OCI-LY1 (cell line): ENCODE data around the gene GLIPR1L2.

Experiments
- H2AFZ ChIP-seq: fragments of 200-600 bp; sonication (generic), shearing (Covaris generic); 2 replicates; pipeline ENCODE4 v1.6.0; 2014; ENCODE audit warnings: antibody characterized with exemption, mild to moderate bottlenecking, low read length
- H3F3A ChIP-seq: fragments of 200-600 bp; sonication (generic), shearing (Covaris generic); 2 replicates; pipeline ENCODE4 v1.6.0; 2014; ENCODE audit warnings: mild to moderate bottlenecking, antibody characterized with exemption, low read length, moderate library complexity; ENCODE audit not compliant: insufficient read depth
- H3K27ac ChIP-seq: fragments of 200-600 bp; sonication (generic); 2 replicates; pipeline ENCODE4 v1.5.1; 2014; ENCODE audit warnings: low read length, mixed run types, mild to moderate bottlenecking, low read depth; ENCODE audit not compliant: poor library complexity, severe bottlenecking
- H3K27me3 ChIP-seq: fragments of 200-600 bp; sonication (generic); 2 replicates; pipeline ENCODE4 v1.6.0; 2014; ENCODE audit warnings: antibody characterized with exemption, mild to moderate bottlenecking, low read length, moderate library complexity; ENCODE audit not compliant: insufficient read depth
- H3K36me3 ChIP-seq: fragments of 200-600 bp; sonication (generic); 2 replicates; pipeline ENCODE4 v1.6.1; 2014; ENCODE audit warnings: mild to moderate bottlenecking, antibody characterized with exemption, low read length, moderate library complexity, mixed read lengths; ENCODE audit not compliant: insufficient read depth
- H3K4me1 ChIP-seq: fragments of 200-600 bp; sonication (generic); 2 replicates; pipeline ENCODE4 v1.5.1; 2014; ENCODE audit warnings: mild to moderate bottlenecking, low read length, moderate library complexity; ENCODE audit not compliant: insufficient read depth, severe bottlenecking
- H3K4me2 ChIP-seq: fragments of 200-600 bp; sonication (generic), shearing (Covaris generic); 2 replicates; pipeline ENCODE4 v1.6.1; 2014; ENCODE audit warnings: low read length
- H3K4me3 ChIP-seq: fragments of 200-600 bp; sonication (generic); 2 replicates; pipeline ENCODE4 v1.5.1; 2014; ENCODE audit warnings: low read length, low read depth, mild to moderate bottlenecking, mixed read lengths; ENCODE audit not compliant: poor library complexity, severe bottlenecking
- H3K79me2 ChIP-seq: fragments of 200-600 bp; shearing (Covaris generic); 2 replicates; pipeline ENCODE4 v1.6.1; 2016; ENCODE audit warnings: mixed run types, low read length, mixed read lengths; ENCODE audit not compliant: insufficient read depth
- H3K9ac ChIP-seq: fragments of 200-600 bp; sonication (generic), shearing (Covaris generic); 2 replicates; pipeline ENCODE4 v1.6.1; 2014; ENCODE audit warnings: mild to moderate bottlenecking, low read length, mixed read lengths
- H3K9me2 ChIP-seq: fragments of 200-600 bp; sonication (generic), shearing (Covaris generic); 2 replicates; pipeline ENCODE4 v1.6.1; 2014; ENCODE audit warnings: low read depth, mild to moderate bottlenecking, low read length, mixed read lengths
- H3K9me3 ChIP-seq: fragments of 200-600 bp; shearing (Covaris generic); 2 replicates; pipeline ENCODE4 v1.6.1; 2014; ENCODE audit warnings: low read length, mixed read lengths
- H4K20me1 ChIP-seq: fragments of 200-600 bp; sonication (generic), shearing (Covaris generic); 2 replicates; pipeline ENCODE4 v1.6.0; 2016; ENCODE audit warnings: mild to moderate bottlenecking, low read length; ENCODE audit not compliant: insufficient read depth
- CTCF ChIP-seq: fragments of 200-600 bp; sonication (generic), shearing (Covaris generic); IDR thresholded peaks from 2 replicates; pipeline ENCODE4 v1.5.1; 2017; ENCODE audit warnings: mild to moderate bottlenecking, antibody characterized with exemption, low read length, moderate library complexity, mixed read lengths
- EZH2 ChIP-seq: fragments of 200-600 bp; sonication (generic), shearing (Covaris generic); IDR thresholded peaks from 2 replicates; pipeline ENCODE4 v1.8.0; 2017; ENCODE audit warnings: borderline replicate concordance, mixed run types, mild to moderate bottlenecking, antibody characterized with exemption, low read length, moderate library complexity, mixed read lengths

Gene GLIPR1L2

GRCh38 chr12:75414671-75415070, 23.8 kb downstream of the GLIPR1L2 start:
- H3F3A ChIP-seq, result no peaks in the 10 kb centered on the region
- no peaks in the 10 kb centered on the region for H3K36me3 ChIP-seq
- no peaks in the 10 kb centered on the region for H4K20me1 ChIP-seq
- no peak for TF ChIP-seq CTCF
- TF ChIP-seq EZH2, result no peak
- H3K4me1 ChIP-seq, result no peaks in the 10 kb centered on the region
- H3K9me3 ChIP-seq, result no peaks in the 10 kb centered on the region
- H3K4me2 ChIP-seq, result no peak overlapping the region
- no peaks in the 10 kb centered on the region for H3K27me3 ChIP-seq
- no peak overlapping the region for H3K27ac ChIP-seq
- H3K9me2 ChIP-seq, result no peaks in the 10 kb centered on the region
- no peak overlapping the region for H2AFZ ChIP-seq
- no peaks in the 10 kb centered on the region for H3K79me2 ChIP-seq
- H3K9ac ChIP-seq, result no peak overlapping the region
- no peak overlapping the region for H3K4me3 ChIP-seq

DNA sequence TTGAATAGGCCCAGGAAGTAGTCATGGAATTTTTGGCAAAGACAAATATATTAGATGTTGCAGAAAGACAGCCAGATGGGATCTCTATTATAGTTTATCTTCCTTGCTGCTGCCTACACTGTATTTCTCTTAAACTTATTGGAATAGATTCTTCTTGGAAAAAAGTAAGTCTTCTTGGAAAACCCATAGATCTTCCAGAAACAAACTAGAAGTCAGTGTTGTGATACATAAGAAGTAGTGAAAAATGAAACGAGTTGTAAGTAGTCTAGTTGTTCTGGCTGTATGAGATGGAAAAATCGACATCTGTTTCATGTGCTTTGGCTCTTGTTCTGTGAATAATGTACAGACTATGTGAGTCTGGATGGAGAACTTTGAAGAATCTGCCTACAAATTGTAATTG, 29.0 kb downstream of the GLIPR1L2 start:
- no peak overlapping the region for H3K4me3 ChIP-seq
- no peaks in the 10 kb centered on the region for H3K9me2 ChIP-seq
- H3K9me3 ChIP-seq, result no peaks in the 10 kb centered on the region
- no peak for TF ChIP-seq CTCF
- TF ChIP-seq EZH2, result no peak
- no peak overlapping the region for H3K27ac ChIP-seq
- H3F3A ChIP-seq, result no peaks in the 10 kb centered on the region
- no peaks in the 10 kb centered on the region for H3K4me1 ChIP-seq
- H3K36me3 ChIP-seq, result no peaks in the 10 kb centered on the region
- H4K20me1 ChIP-seq, result no peaks in the 10 kb centered on the region
- H3K4me2 ChIP-seq, result no peak overlapping the region
- no peak overlapping the region for H3K9ac ChIP-seq
- H2AFZ ChIP-seq, result no peak overlapping the region
- no peaks in the 10 kb centered on the region for H3K27me3 ChIP-seq
- H3K79me2 ChIP-seq, result no peaks in the 10 kb centered on the region

DNA sequence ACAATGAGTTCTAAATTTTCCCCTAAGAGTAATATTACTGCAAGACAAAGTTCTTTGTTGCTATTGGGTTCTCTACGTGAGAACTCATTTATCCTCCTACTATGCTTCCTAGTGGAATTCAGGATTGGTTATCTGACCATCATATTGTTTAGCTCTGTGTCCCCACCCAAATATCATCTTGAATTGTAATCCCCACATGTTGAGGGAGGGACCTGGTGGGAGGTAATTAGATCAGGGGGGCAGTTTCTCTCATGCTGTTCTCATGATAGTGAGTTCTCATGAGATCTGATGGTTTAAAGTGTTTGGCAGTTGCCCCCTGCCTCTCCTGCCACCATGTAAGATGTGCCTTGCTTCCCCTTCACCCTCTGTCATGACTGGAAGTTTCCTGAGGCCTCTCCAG, 36.6 kb downstream of the GLIPR1L2 start:
- Histone ChIP-seq H3K9ac (no peak overlapping the region), H2AFZ (no peak overlapping the region), H3K9me2 (no peaks in the 10 kb centered on the region), H3K4me3 (no peak overlapping the region), H3K27me3 (no peaks in the 10 kb centered on the region), H3K27ac (no peak overlapping the region), H4K20me1 (no peaks in the 10 kb centered on the region), H3F3A (no peaks in the 10 kb centered on the region), H3K4me2 (no peak overlapping the region), H3K4me1 (no peaks in the 10 kb centered on the region), H3K9me3 (0 out of 2 replicates have a peak, but pooled peaks cover 2% of the 10 kb centered on the region), H3K79me2 (no peaks in the 10 kb centered on the region), H3K36me3 (no peaks in the 10 kb centered on the region)
- no peak for TF ChIP-seq EZH2
- no peak for TF ChIP-seq CTCF
